GM10266 (cell line): ENCODE results near the gene TJP2.

Source experiments
- DNase-seq: peaks from one replicate; pipeline ENCODE4 v3.0.0; 2012; ENCODE audit errors: extremely low spot score
- TF ChIP-seq, protein P1 (sequence below): IDR thresholded peaks from 2 replicates; pipeline ENCODE4 v1.5.1; 2012; ENCODE audit warnings: mild to moderate bottlenecking, low read depth; ENCODE audit not compliant: control insufficient read depth, insufficient read depth; ENCODE audit errors: missing control alignments

TJP2 gene

DNA sequence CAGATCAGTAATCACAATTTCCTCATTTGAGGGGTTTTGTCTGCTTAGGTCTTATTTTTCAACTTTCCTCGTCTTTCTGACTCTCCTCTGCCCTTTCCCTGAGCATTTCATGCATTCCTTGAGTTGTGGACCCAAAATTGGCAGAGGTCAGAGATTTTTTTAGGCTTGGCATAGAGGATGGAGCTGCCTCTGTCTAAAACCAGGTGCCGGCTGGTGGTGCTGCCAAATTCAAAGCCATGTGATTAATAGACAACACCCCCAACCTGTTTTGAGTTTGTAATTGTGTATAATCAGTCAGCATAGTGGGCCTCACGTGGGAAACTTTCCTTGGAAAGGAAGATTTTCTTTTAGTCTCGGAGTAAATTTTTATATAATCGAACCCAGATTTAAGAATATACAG, 39.6 kb downstream of the TJP2 start:
- no peak for DNase-seq
- TF ChIP-seq, protein P1, sequence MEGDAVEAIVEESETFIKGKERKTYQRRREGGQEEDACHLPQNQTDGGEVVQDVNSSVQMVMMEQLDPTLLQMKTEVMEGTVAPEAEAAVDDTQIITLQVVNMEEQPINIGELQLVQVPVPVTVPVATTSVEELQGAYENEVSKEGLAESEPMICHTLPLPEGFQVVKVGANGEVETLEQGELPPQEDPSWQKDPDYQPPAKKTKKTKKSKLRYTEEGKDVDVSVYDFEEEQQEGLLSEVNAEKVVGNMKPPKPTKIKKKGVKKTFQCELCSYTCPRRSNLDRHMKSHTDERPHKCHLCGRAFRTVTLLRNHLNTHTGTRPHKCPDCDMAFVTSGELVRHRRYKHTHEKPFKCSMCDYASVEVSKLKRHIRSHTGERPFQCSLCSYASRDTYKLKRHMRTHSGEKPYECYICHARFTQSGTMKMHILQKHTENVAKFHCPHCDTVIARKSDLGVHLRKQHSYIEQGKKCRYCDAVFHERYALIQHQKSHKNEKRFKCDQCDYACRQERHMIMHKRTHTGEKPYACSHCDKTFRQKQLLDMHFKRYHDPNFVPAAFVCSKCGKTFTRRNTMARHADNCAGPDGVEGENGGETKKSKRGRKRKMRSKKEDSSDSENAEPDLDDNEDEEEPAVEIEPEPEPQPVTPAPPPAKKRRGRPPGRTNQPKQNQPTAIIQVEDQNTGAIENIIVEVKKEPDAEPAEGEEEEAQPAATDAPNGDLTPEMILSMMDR = no peak

DNA sequence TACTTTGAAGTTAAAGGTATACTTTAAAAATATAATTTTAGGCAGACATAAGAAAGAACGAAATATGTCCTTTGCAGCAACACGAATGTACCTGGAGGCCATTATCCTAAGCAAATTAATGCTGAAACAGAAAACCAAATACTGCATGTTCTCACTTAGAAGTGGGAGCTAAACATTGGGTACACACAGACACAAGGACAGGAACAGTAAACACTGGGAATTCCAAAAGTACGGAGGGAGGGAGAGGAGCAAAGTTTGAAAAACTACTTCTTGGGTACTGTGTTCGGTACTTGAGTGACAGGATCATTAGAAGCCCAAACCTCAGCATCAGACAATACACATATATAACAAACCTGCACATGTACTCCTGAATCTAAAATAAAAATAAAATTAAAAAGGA, 40.9 kb downstream of the TJP2 start:
- no peak for DNase-seq
- TF ChIP-seq, protein P1 = no peak

DNA sequence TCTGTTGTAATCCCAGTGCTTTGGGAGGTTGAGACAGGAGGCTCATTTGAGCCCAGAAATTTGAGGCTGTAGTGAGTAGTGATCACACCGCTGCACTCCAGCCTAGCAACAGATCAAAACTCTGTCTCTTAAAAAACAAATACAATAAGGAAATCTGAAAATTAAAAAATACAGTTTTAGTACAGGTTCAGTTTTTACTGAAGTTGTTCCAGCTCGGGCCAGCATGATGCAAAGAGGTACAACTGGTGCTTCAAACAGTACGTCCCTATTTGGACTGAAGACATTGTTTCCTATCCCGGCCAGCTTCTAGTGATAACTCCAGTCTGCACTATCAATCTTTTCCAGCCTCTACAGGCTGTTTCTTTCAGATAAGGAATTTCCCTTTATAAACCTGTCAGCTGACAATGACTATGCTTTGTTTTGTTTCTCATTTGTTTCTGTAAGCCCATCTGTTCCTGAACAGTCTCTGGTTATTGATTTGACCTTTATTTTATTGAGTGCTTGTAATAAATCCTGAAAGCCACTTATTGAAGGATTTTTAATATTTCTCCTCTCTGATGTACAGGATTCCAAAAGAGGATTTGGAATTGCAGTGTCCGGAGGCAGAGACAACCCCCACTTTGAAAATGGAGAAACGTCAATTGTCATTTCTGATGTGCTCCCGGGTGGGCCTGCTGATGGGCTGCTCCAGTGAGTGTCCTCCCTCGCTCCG, 41.9 kb downstream of the TJP2 start:
- TF ChIP-seq, protein P1 = no peak
- no peak for DNase-seq

DNA sequence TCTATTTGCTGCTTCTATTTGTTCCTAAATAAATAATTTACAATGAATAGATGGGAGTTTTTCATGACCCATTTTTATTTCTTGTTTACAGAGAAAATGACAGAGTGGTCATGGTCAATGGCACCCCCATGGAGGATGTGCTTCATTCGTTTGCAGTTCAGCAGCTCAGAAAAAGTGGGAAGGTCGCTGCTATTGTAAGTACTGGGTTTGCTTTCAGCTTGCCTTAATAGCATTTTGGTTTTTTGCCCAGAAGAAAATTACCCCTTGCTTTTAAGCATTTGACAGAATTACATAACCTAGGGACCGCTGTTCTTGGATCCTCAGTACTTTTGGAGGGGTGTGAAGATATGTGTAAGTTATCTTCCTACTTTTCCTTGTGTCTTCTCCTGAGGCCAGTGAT, 44.1 kb downstream of the TJP2 start:
- TF ChIP-seq, protein P1 = no peak
- DNase-seq = no peak

DNA sequence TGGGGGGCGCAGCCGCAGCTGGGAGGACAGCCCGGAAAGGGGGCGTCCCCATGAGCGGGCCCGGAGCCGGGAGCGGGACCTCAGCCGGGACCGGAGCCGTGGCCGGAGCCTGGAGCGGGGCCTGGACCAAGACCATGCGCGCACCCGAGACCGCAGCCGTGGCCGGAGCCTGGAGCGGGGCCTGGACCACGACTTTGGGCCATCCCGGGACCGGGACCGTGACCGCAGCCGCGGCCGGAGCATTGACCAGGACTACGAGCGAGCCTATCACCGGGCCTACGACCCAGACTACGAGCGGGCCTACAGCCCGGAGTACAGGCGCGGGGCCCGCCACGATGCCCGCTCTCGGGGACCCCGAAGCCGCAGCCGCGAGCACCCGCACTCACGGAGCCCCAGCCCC, 47.0 kb downstream of the TJP2 start:
- TF ChIP-seq, protein P1 = no peak
- DNase-seq = no peak

DNA sequence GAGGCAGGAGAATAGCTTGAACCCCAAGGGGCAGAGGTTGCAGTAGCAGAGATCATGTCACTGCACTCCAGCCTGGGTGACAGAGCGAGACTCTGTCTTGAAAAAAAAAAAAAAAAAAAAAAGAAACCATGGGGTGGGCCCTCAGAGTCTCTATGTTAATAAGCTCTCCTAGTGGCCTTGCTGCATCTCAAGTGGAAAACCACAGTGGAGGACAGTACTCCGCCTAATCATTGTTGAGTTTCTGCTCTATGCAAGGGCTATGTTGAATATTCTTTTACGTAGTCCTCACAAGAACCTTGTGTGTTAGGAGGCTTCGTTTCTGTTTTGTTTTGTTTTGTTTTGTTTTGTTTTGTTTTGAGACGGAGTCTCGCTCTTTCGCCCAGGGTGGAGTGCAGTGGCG, 48.9 kb downstream of the TJP2 start:
- DNase-seq = no peak
- TF ChIP-seq, protein P1 = no peak

DNA sequence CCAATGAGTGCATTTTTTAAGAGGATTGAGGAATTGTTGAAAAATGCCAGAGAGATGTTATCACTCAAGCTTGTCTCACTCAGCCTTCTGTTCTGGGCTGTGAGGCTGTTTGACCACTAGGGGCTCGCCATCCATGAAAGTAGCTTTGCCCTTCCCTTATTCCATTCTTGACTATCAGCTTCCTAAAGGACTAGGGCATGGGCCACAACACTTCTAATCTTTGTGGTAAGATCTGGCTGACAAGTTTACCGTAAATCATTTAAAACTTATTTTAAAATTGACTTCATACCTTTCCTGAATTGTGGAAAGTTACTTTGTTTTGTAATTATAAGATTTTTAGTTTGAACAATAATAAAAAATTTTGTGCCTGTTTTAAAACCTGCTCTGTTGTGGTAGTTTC, 49.5 kb downstream of the TJP2 start:
- DNase-seq = peak; percentile 51
- TF ChIP-seq, protein P1 = peak; percentile 36
